T-helper 1 cell treated with Interleukin-12 subunit alpha and Interleukin-12 subunit beta and Interleukin-4 antibody, amounts not matched to agents 30 μg/mL and 1 μg/mL, for 36 hours (primary cell): ENCODE results near the gene CUBN.

Source experiments
- H3K27ac Mint-ChIP-seq: one replicate; pipeline ENCODE4 v1.8.0; 2021; ENCODE audit warnings: mild to moderate bottlenecking, mixed read lengths
- H3K27me3 Mint-ChIP-seq: one replicate; pipeline ENCODE4 v1.8.0; 2021; ENCODE audit warnings: low read depth, mixed read lengths
- H3K36me3 Mint-ChIP-seq: one replicate; pipeline ENCODE4 v1.8.0; 2021; ENCODE audit warnings: low read depth, mixed read lengths
- H3K4me1 Mint-ChIP-seq: one replicate; pipeline ENCODE4 v1.8.0; 2021; ENCODE audit warnings: low read depth, mixed read lengths
- H3K4me3 Mint-ChIP-seq: one replicate; pipeline ENCODE4 v1.8.0; 2021; ENCODE audit warnings: mild to moderate bottlenecking, moderate library complexity, mixed read lengths
- H3K9me3 Mint-ChIP-seq: one replicate; pipeline ENCODE4 v1.8.0; 2021; ENCODE audit warnings: mixed read lengths

CUBN gene

GRCh38 chr10:16934461-16934860 is 195.2 kb downstream of the CUBN start:
- H3K27ac Mint-ChIP-seq: no peak overlapping the region

GRCh38 chr10:16933783-16934182 is 195.8 kb downstream of the CUBN start:
- H3K27me3 Mint-ChIP-seq: peaks cover 10% of the 10 kb centered on the region
- H3K27ac Mint-ChIP-seq: no peak overlapping the region
- no peaks in the 10 kb centered on the region for H3K36me3 Mint-ChIP-seq
- H3K9me3 Mint-ChIP-seq: no peaks in the 10 kb centered on the region
- no peak overlapping the region for H3K4me3 Mint-ChIP-seq
- no peaks in the 10 kb centered on the region for H3K4me1 Mint-ChIP-seq

More at GRCh38 chr10:16934461-16934860, 195.2 kb downstream of the CUBN start:
- H3K36me3 Mint-ChIP-seq: no peaks in the 10 kb centered on the region
- H3K4me1 Mint-ChIP-seq: no peaks in the 10 kb centered on the region
- H3K9me3 Mint-ChIP-seq: no peaks in the 10 kb centered on the region
- H3K27me3 Mint-ChIP-seq: peaks cover 7% of the 10 kb centered on the region
- no peak overlapping the region for H3K4me3 Mint-ChIP-seq

DNA sequence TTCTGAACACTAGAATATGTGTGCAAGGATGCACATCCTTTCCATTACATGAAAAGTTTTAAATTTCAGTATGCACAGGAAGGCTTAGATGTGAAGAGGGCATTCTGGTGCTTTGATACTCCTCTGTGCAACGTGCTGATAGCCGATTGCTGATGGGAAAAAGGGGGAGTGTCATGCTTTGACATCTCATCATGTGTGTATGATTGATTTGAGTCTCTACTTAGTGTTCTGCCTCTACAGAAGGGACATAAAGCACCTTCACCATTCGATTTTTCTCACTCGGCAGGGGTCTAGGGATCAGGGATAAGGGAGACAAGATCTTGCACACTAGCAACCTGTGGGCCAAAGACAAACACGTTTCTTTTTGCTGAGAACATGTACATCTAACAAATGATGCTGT is 197.7 kb downstream of the CUBN start:
- no peaks in the 10 kb centered on the region for H3K4me1 Mint-ChIP-seq
- H3K27me3 Mint-ChIP-seq: peaks cover 9% of the 10 kb centered on the region
- H3K4me3 Mint-ChIP-seq: no peak overlapping the region
- H3K9me3 Mint-ChIP-seq: no peaks in the 10 kb centered on the region
- H3K36me3 Mint-ChIP-seq: no peaks in the 10 kb centered on the region
- H3K27ac Mint-ChIP-seq: no peak overlapping the region

- no peak overlapping the region for H3K4me3 Mint-ChIP-seq
- H3K27me3 Mint-ChIP-seq: peaks cover 13% of the 10 kb centered on the region
- no peaks in the 10 kb centered on the region for H3K36me3 Mint-ChIP-seq
- H3K9me3 Mint-ChIP-seq: no peaks in the 10 kb centered on the region
- H3K4me1 Mint-ChIP-seq: no peaks in the 10 kb centered on the region
- no peak overlapping the region for H3K27ac Mint-ChIP-seq
Measured at GRCh38 chr10:16930540-16930939, 199.1 kb downstream of the CUBN start.

GRCh38 chr10:16929069-16929468 is 200.5 kb downstream of the CUBN start:
- H3K4me1 Mint-ChIP-seq: no peaks in the 10 kb centered on the region
- no peak overlapping the region for H3K27ac Mint-ChIP-seq
- peaks cover 13% of the 10 kb centered on the region for H3K27me3 Mint-ChIP-seq
- H3K9me3 Mint-ChIP-seq: no peaks in the 10 kb centered on the region
- H3K36me3 Mint-ChIP-seq: no peaks in the 10 kb centered on the region
- H3K4me3 Mint-ChIP-seq: no peak overlapping the region

DNA sequence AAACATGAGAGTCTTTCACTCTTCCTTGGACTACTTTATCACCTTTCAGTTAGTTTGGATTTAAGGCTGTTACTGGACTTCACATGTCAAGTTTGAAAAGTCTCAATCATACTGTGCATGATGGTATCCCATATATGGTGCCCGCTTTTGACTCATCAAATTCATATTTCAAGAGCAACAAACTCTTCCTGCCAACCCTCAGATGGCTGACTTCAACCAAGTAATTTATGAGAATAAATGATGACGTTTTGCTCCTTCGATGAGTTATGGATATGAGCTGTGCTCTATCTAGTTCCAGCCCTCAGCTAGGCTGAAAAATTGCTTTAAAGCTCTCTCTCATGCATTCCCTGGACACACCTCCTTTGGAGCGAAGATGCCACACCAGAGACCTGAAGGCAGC is 202.1 kb downstream of the CUBN start:
- Mint-ChIP-seq H3K27me3 (peaks cover 10% of the 10 kb centered on the region), H3K4me1 (no peaks in the 10 kb centered on the region), H3K27ac (no peak overlapping the region), H3K36me3 (no peaks in the 10 kb centered on the region), H3K4me3 (no peak overlapping the region), H3K9me3 (no peaks in the 10 kb centered on the region)

DNA sequence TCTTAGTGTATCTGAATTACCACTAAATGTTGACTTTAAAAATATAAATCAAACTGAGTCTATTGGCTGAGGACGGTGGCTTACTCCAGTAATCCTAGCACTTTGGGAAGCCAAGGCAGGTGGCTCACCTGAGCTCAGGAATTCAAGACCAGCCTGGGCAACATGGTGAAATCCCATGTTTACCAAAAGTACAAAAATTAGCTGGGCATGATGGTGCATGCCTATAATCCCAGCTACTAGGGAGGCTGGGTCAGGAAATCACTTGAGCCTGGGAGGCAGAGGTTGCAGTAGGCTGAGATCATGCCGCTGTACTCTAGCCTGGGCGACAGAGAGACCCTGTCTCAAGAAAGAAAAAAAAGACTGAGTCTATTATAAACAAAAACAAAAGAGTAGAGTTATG is 205.9 kb downstream of the CUBN start:
- H3K27me3 Mint-ChIP-seq: peaks cover 10% of the 10 kb centered on the region
- H3K9me3 Mint-ChIP-seq: no peaks in the 10 kb centered on the region
- H3K4me3 Mint-ChIP-seq: no peak overlapping the region
- H3K27ac Mint-ChIP-seq: no peak overlapping the region
- H3K4me1 Mint-ChIP-seq: no peaks in the 10 kb centered on the region
- no peaks in the 10 kb centered on the region for H3K36me3 Mint-ChIP-seq

- no peaks in the 10 kb centered on the region for H3K36me3 Mint-ChIP-seq
- no peaks in the 10 kb centered on the region for H3K9me3 Mint-ChIP-seq
- no peaks in the 10 kb centered on the region for H3K4me1 Mint-ChIP-seq
- H3K4me3 Mint-ChIP-seq: no peak overlapping the region
- no peak overlapping the region for H3K27ac Mint-ChIP-seq
- peaks cover 10% of the 10 kb centered on the region for H3K27me3 Mint-ChIP-seq
Measured at GRCh38 chr10:16923309-16923708, 206.3 kb downstream of the CUBN start.

GRCh38 chr10:16919121-16919982 is 210.3 kb downstream of the CUBN start:
- Mint-ChIP-seq H3K4me1 (no peaks in the 10 kb centered on the region), H3K9me3 (no peaks in the 10 kb centered on the region), H3K27me3 (peaks cover 13% of the 10 kb centered on the region), H3K27ac (no peak overlapping the region), H3K4me3 (no peak overlapping the region), H3K36me3 (no peaks in the 10 kb centered on the region)

- no peak overlapping the region for H3K4me3 Mint-ChIP-seq
- no peak overlapping the region for H3K27ac Mint-ChIP-seq
- no peaks in the 10 kb centered on the region for H3K9me3 Mint-ChIP-seq
- no peaks in the 10 kb centered on the region for H3K4me1 Mint-ChIP-seq
- H3K36me3 Mint-ChIP-seq: no peaks in the 10 kb centered on the region
- H3K27me3 Mint-ChIP-seq: peaks cover 19% of the 10 kb centered on the region
Measured at GRCh38 chr10:16916496-16916895, 213.1 kb downstream of the CUBN start.

DNA sequence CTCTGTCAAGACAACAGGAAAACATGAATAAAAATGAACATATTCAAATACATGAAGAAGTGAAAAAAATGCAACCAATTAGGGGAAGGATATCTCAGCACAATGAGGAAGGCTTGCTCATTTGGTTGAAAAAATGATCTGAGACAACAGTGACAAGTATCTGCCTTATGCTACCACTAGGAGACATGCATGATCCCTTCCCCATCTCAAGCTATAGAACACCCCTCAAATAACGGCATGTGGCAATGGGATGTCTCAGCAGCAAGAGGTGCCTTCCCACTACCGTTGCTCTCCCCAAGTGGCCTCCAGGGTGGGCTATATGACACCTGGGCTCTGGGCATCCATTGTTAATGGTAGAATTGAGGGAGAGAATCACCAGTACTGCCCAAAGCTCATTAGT is 214.3 kb downstream of the CUBN start:
- H3K4me3 Mint-ChIP-seq: no peak overlapping the region
- no peak overlapping the region for H3K27ac Mint-ChIP-seq
- H3K4me1 Mint-ChIP-seq: peaks cover 2% of the 10 kb centered on the region
- no peaks in the 10 kb centered on the region for H3K36me3 Mint-ChIP-seq
- no peaks in the 10 kb centered on the region for H3K9me3 Mint-ChIP-seq
- peaks cover 27% of the 10 kb centered on the region for H3K27me3 Mint-ChIP-seq

DNA sequence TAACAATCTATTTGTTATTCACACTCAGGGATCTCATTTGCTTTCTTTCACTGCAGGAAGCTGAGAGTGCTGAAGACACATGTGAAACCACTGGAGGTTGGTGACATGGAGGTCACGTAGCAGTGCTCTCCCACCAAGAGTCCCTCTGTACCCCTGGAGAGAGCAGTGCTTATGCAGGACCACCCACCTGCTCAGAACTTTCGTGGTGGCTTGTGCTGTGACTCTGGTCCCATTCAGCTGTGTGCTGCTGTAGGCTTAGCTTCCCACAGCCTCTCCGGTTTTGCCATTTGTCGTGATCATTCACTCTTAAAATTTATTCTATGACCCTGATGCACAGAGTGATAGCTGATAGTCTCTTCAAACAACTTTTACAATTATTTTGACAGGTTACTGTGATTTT is 216.3 kb downstream of the CUBN start:
- H3K36me3 Mint-ChIP-seq: no peaks in the 10 kb centered on the region
- H3K4me1 Mint-ChIP-seq: peaks cover 2% of the 10 kb centered on the region
- H3K9me3 Mint-ChIP-seq: no peaks in the 10 kb centered on the region
- H3K27ac Mint-ChIP-seq: no peak overlapping the region
- H3K4me3 Mint-ChIP-seq: no peak overlapping the region
- H3K27me3 Mint-ChIP-seq: peaks cover 32% of the 10 kb centered on the region

GRCh38 chr10:16910793-16911164 is 218.8 kb downstream of the CUBN start:
- Mint-ChIP-seq H3K4me1 (peaks cover 2% of the 10 kb centered on the region), H3K36me3 (no peaks in the 10 kb centered on the region), H3K9me3 (no peaks in the 10 kb centered on the region), H3K27ac (no peak overlapping the region), H3K27me3 (peaks cover 32% of the 10 kb centered on the region), H3K4me3 (no peak overlapping the region)

- H3K4me3 Mint-ChIP-seq: no peak overlapping the region
- no peak overlapping the region for H3K27ac Mint-ChIP-seq
- no peaks in the 10 kb centered on the region for H3K9me3 Mint-ChIP-seq
- H3K27me3 Mint-ChIP-seq: peaks cover 27% of the 10 kb centered on the region
- no peaks in the 10 kb centered on the region for H3K36me3 Mint-ChIP-seq
- peaks cover 2% of the 10 kb centered on the region for H3K4me1 Mint-ChIP-seq
Measured at GRCh38 chr10:16909961-16910792, 219.4 kb downstream of the CUBN start.

GRCh38 chr10:16909271-16909767 is 220.3 kb downstream of the CUBN start:
- Mint-ChIP-seq H3K4me3 (no peak overlapping the region), H3K27me3 (peaks cover 22% of the 10 kb centered on the region), H3K4me1 (peaks cover 2% of the 10 kb centered on the region), H3K36me3 (no peaks in the 10 kb centered on the region), H3K27ac (no peak overlapping the region), H3K9me3 (no peaks in the 10 kb centered on the region)
